Testis (tissue), 2 donors: ENCODE measurements around the gene QSOX2.

Source experiments
- POLR2A ChIP-seq: fragments of 450-650 bp; IDR thresholded peaks from one replicate; pipeline ENCODE4 v1.6.1; 2017; ENCODE audit warnings: antibody characterized with exemption, mild to moderate bottlenecking, moderate library complexity
- TF ChIP-seq, protein P1 (sequence below), 3 experiments: fragments of 450-650 bp in 2 of 3; fragments of 200-600 bp in 1 of 3; sonication (generic) in 1 of 3; IDR thresholded peaks; one replicate each; pipeline ENCODE4 v1.5.1; 2016 to 2019; ENCODE audit warnings: antibody characterized with exemption in 3 of 3, mild to moderate bottlenecking in 2 of 3, moderate library complexity in 1 of 3

- TF ChIP-seq, protein P1, sequence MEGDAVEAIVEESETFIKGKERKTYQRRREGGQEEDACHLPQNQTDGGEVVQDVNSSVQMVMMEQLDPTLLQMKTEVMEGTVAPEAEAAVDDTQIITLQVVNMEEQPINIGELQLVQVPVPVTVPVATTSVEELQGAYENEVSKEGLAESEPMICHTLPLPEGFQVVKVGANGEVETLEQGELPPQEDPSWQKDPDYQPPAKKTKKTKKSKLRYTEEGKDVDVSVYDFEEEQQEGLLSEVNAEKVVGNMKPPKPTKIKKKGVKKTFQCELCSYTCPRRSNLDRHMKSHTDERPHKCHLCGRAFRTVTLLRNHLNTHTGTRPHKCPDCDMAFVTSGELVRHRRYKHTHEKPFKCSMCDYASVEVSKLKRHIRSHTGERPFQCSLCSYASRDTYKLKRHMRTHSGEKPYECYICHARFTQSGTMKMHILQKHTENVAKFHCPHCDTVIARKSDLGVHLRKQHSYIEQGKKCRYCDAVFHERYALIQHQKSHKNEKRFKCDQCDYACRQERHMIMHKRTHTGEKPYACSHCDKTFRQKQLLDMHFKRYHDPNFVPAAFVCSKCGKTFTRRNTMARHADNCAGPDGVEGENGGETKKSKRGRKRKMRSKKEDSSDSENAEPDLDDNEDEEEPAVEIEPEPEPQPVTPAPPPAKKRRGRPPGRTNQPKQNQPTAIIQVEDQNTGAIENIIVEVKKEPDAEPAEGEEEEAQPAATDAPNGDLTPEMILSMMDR (IDR thresholded peaks at IDR 0.05) = no peak
- no peak for TF ChIP-seq POLR2A
Measured at GRCh38 chr9:136160995-136161610, 84.5 kb downstream of the QSOX2 start.
